DMS53 (cell line): Measurements from ENCODE around the gene IPO13.

Source experiments
- DNase-seq: peaks from one replicate; lab custom pipeline; 2025; lab: John Stamatoyannopoulos, UW

The IPO13 gene

DNA sequence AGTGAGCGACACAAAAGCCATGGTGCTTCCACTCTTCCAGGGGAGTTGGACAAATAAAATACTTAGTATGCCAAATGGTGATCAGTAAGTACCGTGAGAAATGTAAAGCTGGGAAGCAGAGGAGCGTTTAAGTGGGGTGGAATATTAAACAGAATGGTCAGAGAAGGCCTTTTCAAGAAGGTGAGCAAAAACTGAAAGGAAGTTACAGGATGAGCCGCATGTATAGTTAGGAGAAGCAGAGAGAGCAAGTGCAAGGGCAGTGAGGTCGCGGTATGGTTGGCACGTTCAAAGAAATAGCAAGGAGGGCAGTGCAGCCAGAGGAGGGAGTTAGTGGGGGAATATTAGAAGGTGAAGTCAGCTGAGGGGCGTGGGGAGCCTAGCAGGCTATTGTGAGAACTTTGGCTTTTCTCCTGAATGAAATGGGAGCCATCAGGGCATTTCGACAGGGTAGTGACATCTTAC lies 27.3 kb downstream of the IPO13 start:
- no peak for DNase-seq

- peak; percentile 99 for DNase-seq
Observed at GRCh38 chr1:43974443-43975248, 27.9 kb downstream of the IPO13 start, which contains the start of gene ATP6V0B. Gene ATP6V0B, plus strand, starts transcription at chr1:43974960. Its CDS starts 81 bp downstream, at chr1:43975041.

- peak; percentile 77 for DNase-seq
Observed at GRCh38 chr1:43975249-43975961, 28.7 kb downstream of the IPO13 start.

- DNase-seq: no peak
Observed at GRCh38 chr1:43976045-43976444, 29.3 kb downstream of the IPO13 start.

- DNase-seq: no peak
Observed at GRCh38 chr1:43976890-43977289, 30.1 kb downstream of the IPO13 start.

GRCh38 chr1:43977376-43978263 lies 30.9 kb downstream of the IPO13 start:
- no peak for DNase-seq

DNA sequence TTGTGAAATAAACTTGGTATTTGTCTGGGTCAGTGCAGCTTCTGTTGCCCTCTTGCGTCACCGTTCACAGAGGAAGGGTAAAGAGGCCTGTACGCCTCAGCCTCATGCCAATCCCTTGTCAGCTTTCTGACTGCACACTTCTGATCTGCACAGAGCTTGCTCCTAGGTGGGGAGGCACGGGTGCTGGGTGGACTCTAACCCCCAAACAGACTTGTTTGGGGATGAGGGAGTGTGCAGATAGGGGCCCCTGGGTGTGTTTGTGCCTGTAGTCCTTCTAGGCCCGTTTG lies 31.5 kb downstream of the IPO13 start:
- no peak for DNase-seq

- DNase-seq: peak; percentile 77
Observed at GRCh38 chr1:43978551-43979260, 32.0 kb downstream of the IPO13 start, which contains the start of gene B4GALT2. Gene B4GALT2, plus strand, starts transcription at chr1:43979210. Its CDS starts 1,951 bp downstream, at chr1:43981161.

GRCh38 chr1:43979261-43979527 lies 32.4 kb downstream of the IPO13 start:
- DNase-seq: no peak

DNA sequence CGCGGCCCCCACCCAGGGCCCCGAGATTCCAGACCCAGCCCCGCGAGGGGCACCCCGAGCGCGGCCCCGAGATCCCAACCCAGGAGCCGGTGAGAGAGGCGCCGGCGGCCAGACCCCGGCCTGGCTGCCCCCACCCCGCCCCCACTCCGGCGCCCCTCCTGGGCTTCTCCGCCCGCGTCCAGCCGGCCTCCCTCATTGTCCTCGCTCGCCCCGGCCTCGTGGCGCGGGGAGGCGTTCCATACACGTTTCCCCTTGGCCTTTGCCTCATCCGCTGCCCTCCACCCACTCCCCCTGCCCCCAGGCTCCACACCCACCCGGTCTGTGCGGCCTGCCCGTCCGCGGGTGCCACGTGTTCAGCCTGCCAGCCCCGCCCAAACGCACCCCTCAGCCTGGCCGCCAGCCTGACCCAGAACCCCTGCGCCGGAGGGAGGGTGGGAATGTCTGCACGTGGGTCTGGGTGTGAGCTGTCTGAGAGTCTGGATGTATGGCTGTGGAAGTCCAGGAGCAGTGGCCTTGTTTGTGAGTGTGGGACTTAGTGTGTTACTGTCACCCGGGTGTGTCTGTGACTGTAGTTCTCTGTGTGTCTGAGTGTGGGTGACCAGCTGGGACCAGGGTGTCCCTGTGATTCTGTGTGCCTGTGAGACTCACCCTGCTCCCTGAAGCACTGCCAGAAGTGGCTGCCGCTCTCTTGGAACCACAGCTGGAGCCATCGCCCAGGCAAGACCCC lies 32.9 kb downstream of the IPO13 start:
- DNase-seq: peak; percentile 68

DNA sequence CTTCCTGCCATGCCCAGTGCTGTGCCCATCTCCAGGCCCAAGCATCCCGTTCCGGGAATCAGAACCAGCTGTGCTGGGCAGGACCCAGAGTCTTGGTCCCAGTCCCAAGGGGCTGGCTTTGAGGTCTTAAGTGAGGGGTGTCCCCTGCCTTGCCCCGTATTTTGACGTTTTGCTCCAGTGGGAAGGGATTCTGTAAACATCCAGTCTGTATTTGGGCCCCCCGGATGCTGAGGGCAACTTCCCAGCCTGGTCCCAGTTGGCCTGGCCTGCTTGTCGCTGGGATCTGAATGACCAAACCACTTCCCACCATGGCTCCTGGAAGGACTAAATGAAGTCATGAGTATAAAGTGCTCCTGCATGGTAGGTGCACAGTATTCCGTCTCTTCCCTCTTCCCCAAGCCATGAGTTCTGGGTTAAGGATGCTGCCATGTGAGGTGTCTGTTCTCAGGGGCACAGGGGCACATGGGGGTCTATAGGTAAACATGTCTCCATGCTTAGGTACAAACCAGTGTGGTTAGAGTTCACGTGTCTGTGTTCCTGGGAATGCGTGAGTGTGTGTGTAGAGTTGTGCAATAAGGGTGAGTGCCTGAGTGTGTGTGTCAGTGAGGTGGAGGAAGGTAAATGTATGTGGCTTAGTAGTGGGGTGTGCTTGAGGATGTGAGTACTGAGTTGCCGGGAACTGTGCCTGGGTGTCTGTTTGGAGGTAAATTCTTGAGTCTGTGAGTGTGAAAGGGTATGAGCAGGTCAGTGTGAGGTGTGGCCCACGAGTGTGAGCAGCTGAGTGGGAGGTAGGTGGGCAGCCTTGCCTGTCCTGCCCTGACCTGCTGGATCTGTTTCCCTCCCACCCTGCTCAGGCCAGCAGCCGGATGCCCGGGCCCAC lies 33.7 kb downstream of the IPO13 start:
- DNase-seq: no peak

DNA sequence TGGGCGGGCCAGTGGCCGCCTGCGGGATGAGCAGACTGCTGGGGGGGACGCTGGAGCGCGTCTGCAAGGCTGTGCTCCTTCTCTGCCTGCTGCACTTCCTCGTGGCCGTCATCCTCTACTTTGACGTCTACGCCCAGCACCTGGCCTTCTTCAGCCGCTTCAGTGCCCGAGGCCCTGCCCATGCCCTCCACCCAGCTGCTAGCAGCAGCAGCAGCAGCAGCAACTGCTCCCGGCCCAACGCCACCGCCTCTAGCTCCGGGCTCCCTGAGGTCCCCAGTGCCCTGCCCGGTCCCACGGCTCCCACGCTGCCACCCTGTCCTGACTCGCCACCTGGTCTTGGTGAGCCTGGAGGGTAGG lies 34.4 kb downstream of the IPO13 start:
- DNase-seq: no peak

GRCh38 chr1:43981636-43982035 lies 34.9 kb downstream of the IPO13 start:
- no peak for DNase-seq

GRCh38 chr1:43982241-43982640 lies 35.5 kb downstream of the IPO13 start:
- DNase-seq: no peak

DNA sequence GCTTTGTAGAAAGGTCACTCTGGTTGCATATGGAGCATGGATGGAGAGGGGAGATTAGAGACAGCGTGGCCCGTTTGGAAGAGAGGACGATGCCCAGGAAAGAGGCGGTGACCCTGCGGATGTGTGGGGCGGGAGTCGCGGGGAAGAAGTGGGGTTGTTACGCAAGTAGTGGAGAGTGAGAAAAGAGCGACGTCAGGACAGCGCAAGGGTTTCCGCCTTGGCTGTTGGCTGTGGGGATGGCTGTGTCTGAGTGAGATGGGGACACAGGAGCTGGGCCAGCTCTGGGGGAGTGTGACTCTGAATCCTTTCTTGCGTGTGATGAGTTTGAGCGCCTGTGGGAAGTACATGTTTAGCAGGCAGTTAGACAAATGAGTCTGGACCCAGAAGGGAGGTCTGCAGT lies 36.1 kb downstream of the IPO13 start:
- DNase-seq: no peak

DNA sequence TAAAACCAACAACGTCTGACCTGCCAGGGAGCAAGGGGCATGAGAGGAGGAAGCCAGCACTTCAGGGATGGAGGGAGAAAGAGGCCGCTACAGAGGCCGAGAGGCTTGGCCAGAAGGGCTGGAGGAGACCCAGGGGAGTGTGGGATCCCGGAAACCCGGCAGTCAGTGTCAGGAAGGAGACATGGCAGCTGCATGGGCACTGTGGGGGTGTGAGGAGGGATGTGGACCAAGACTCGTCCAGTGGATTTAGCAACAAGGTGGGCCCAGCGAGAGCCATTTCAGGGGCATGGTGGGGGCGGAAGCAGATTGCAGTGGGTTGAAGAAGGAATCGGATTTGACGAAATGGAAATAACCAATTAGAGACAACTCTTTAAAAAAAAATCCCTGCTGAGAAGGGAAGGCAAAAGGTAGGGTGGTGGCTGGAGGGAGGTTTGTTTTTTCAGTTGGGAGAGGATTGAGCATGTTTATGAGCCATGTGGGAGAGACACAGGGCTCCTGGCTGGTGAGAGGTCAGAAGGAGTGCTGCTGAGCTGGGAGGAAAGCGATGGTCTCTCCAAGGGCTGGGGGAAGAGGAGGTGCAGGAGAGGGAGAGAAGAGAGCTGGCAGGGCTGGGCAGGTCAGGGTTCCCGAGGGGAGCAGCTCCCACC lies 36.6 kb downstream of the IPO13 start:
- no peak for DNase-seq

DNA sequence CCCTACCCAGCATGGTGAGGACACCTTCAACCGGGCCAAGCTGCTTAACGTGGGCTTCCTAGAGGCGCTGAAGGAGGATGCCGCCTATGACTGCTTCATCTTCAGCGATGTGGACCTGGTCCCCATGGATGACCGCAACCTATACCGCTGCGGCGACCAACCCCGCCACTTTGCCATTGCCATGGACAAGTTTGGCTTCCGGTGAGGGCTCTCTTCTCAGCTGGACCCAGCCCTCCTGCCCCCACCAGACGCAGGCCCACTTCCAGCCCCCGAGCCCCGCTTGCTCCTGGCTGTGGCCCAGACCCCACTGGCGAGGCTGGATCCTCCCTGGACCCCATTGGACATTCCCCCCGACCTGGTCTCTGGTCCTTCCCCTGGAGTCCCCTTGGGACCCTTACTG lies 38.1 kb downstream of the IPO13 start:
- no peak for DNase-seq

GRCh38 chr1:43985984-43986595 lies 39.3 kb downstream of the IPO13 start:
- DNase-seq: no peak

DNA sequence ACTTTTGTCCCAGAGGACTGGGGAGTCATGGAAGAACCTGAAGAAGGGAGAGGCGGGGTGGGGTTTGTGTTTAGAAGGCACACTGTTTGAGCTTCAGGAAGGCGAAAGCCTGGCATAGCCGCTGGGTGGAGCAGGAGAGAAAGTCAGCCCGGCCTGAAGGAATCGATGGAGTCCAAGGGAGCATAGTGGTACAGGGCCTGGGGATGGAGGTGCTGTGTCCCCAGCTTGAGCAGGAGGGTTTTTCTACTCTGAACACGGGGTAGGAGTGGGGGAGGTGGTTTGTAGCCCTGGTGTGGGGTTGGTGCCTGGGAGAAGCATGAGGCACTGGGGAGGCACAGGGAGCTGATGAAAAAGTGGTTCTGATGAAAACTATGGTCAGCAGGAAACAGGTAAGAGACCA lies 40.0 kb downstream of the IPO13 start:
- DNase-seq: no peak
